ENCODE data around the gene DARS1.
"Not testable (repeated sequence)": the region's sequence is repeated elsewhere in the genome, so short reads cannot be mapped to it uniquely, and the experiment has no call there.

The DARS1 gene

GRCh38 chr2:135893374-135893794 is 92.0 kb downstream of the DARS1 start:
- DNase-seq (ENCODE audit: low spot score): no peak
- in situ Hi-C loops (cut with MboI; ENCODE audit: low pct_unique_long_range_greater_than_20kb, low sequenced_read_pairs, unreplicated experiment): no loop called here
- TF ChIP-seq CTCF (IDR thresholded peaks at IDR 0.05; ENCODE audit: extremely low read depth, insufficient read depth, missing control alignments): no peak

- no peak for DNase-seq (ENCODE audit: low spot score)
- in situ Hi-C loops (cut with MboI; ENCODE audit: low pct_unique_long_range_greater_than_20kb, low sequenced_read_pairs, unreplicated experiment): no loop called here
- no peak for TF ChIP-seq CTCF (IDR thresholded peaks at IDR 0.05; ENCODE audit: extremely low read depth, insufficient read depth, missing control alignments)
Observed at GRCh38 chr2:135890835-135891234, 94.6 kb downstream of the DARS1 start.

- TF ChIP-seq CTCF (IDR thresholded peaks at IDR 0.05; ENCODE audit: extremely low read depth, insufficient read depth, missing control alignments): no peak
- in situ Hi-C loops (cut with MboI; ENCODE audit: low pct_unique_long_range_greater_than_20kb, low sequenced_read_pairs, unreplicated experiment): no loop called here
- no peak for DNase-seq (ENCODE audit: low spot score)
Observed at GRCh38 chr2:135890149-135890548, 95.3 kb downstream of the DARS1 start.

GRCh38 chr2:135888587-135888986 is 96.8 kb downstream of the DARS1 start:
- in situ Hi-C loops (cut with MboI; ENCODE audit: low pct_unique_long_range_greater_than_20kb, low sequenced_read_pairs, unreplicated experiment); DNase-seq (ENCODE audit: low spot score): not testable (repeated sequence)

GRCh38 chr2:135885709-135886108 is 99.7 kb downstream of the DARS1 start:
- TF ChIP-seq CTCF (IDR thresholded peaks at IDR 0.05; ENCODE audit: extremely low read depth, insufficient read depth, missing control alignments): no peak
- in situ Hi-C loops (cut with MboI; ENCODE audit: low pct_unique_long_range_greater_than_20kb, low sequenced_read_pairs, unreplicated experiment): no loop called here
- no peak for DNase-seq (ENCODE audit: low spot score)

- DNase-seq (ENCODE audit: low spot score): no peak
- TF ChIP-seq CTCF (IDR thresholded peaks at IDR 0.05; ENCODE audit: extremely low read depth, insufficient read depth, missing control alignments): no peak
- in situ Hi-C loops (cut with MboI; ENCODE audit: low pct_unique_long_range_greater_than_20kb, low sequenced_read_pairs, unreplicated experiment): no loop called here
Observed at GRCh38 chr2:135882415-135882814, 103.0 kb downstream of the DARS1 start.

- in situ Hi-C loops (cut with MboI; ENCODE audit: low pct_unique_long_range_greater_than_20kb, low sequenced_read_pairs, unreplicated experiment); DNase-seq (ENCODE audit: low spot score): not testable (repeated sequence)
Observed at GRCh38 chr2:135876770-135877169, 108.7 kb downstream of the DARS1 start.

GRCh38 chr2:135876066-135876711 is 109.2 kb downstream of the DARS1 start, which contains the start of gene MCM6:
TSS of gene MCM6 (minus strand) at chr2:135876443. CDS start at chr2:135876365, 78 bp downstream.
- in situ Hi-C loops (cut with MboI; ENCODE audit: low pct_unique_long_range_greater_than_20kb, low sequenced_read_pairs, unreplicated experiment): no loop called here
- peak; percentile 97 for DNase-seq (ENCODE audit: low spot score)
- no peak for TF ChIP-seq CTCF (IDR thresholded peaks at IDR 0.05; ENCODE audit: extremely low read depth, insufficient read depth, missing control alignments)
